ENCODE data around the gene PARD3B. TPM values are rescaled to one million over a fixed set of nuclear protein-coding genes. Genes with fewer than 3 reads are reported as not detected.

PARD3B gene
- total and polyA plus RNA-seq, 2 of the 8 experiments (the other 6 are each of a cell fraction or from before 2014, with no cell fraction given), result 1.2 to 5.7 TPM

DNA sequence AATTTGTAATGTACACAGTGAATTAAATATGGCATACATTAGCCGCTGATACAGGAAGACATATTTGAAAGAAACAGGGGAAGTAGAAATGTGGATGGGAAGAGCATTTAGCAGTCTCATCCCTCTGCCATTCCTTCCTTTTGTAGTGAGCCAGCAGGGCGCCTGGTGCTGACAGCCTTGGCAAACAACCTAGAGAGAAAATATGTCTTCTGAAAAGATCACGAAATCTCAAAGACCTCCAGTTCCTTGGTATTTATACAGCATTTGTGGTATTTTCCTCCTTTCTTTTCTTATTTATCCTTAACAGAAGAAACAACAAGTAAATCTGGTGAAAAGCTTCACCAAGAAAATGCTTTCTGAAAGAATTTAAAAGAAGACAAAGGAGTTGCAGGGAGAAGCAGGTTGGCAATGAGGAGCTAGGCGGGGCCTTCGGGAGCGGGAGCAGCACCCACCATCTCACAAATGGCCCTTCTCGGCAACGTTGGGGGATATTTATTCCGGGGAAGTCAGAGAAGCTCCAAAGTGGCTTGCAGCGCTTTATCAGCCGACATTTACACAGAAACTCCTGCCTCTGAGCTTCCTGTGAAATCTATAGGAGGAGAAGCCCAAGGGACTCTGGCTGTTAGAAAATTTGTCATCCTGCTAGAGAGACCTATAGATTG, 731.0 kb downstream of the PARD3B start:
- Histone ChIP-seq H2AFZ (ENCODE audit: low read length) (no peak overlapping the region; the same call in 1 of the 2 replicates), H3K23ac (ENCODE audit: insufficient read length) (no peak overlapping the region), H3K56ac (replicated peaks; ENCODE audit: insufficient read length, low read depth, low read length) (no peak overlapping the region), H2BK5ac (ENCODE audit: low read depth, low read length) (peak overlapping the region; percentile 90; the same call in 1 of the 2 replicates), H2AK5ac (ENCODE audit: low read depth, low read length) (no peak overlapping the region), H3K79me2 (ENCODE audit: control insufficient read depth in 1 of 2, insufficient read depth in 2 of 2, low read length in 2 of 2) (no peaks in the 10 kb centered on the region), H3K27me3 (replicated peaks in 1 of 4; ENCODE audit: control insufficient read depth in 3 of 4, extremely low read depth in 1 of 4, insufficient read depth in 3 of 4, low read length in 3 of 4) (no peaks in the 10 kb centered on the region), H2BK20ac (ENCODE audit: low read length) (peak overlapping the region; percentile 93), H3K4me2 (ENCODE audit: insufficient read depth in 1 of 2, low read depth in 2 of 2, low read length in 2 of 2) (peak overlapping the region; percentile 15 to 21; a peak in 2 of 4 replicates), H4K91ac (replicated peaks; ENCODE audit: insufficient read length, low read length) (peak overlapping the region; percentile 59), H3K4me1 (replicated peaks in 1 of 4; ENCODE audit: control insufficient read depth in 3 of 4, insufficient read depth in 4 of 4, low read length in 3 of 4) (peaks cover 0 to 19% (median 14%) of the 10 kb centered on the region in 4 experiments; a peak in 6 of 7 replicates), H4K8ac (ENCODE audit: extremely low read depth, insufficient read depth, low read length) (peak overlapping the region; percentile 66; the same call in 1 of the 2 replicates), H2BK120ac (replicated peaks; ENCODE audit: low read depth, low read length) (peak overlapping the region; percentile 96), H3K9me3 (ENCODE audit: insufficient read depth in 2 of 2, low read depth in 1 of 2, low read length in 1 of 2) (no peaks in the 10 kb centered on the region; a peak in 1 of 4 replicates), H3K79me1 (ENCODE audit: low read depth, low read length) (no peaks in the 10 kb centered on the region), H3K9ac (replicated peaks in 1 of 4; ENCODE audit: extremely low read depth in 1 of 4, low read depth in 3 of 4, low read length in 3 of 4) (no peak overlapping the region), H3K27ac (ENCODE audit: low read depth, low read length) (peak overlapping the region; percentile 75; the same call in 1 of the 2 replicates), H3K14ac (ENCODE audit: insufficient read length) (no peak overlapping the region), H3K23me2 (ENCODE audit: low read depth, low read length) (no peaks in the 10 kb centered on the region), H3K36me3 (ENCODE audit: control insufficient read depth in 2 of 4, insufficient read depth in 4 of 4, low read length in 3 of 4) (no peaks in the 10 kb centered on the region; a peak in 1 of 8 replicates), H3K4ac (replicated peaks; ENCODE audit: insufficient read length, low read depth, low read length) (no peak overlapping the region), H4K5ac (ENCODE audit: insufficient read length, low read depth, low read length) (peak overlapping the region; percentile 78), H2BK15ac (ENCODE audit: low read length) (no peak overlapping the region), H2BK12ac (ENCODE audit: low read depth, low read length) (peak overlapping the region; percentile 93), H4K20me1 (replicated peaks in 1 of 2; ENCODE audit: control insufficient read depth in 1 of 2, insufficient read depth in 2 of 2, low read length in 2 of 2) (no peaks in the 10 kb centered on the region), H3K4me3 (ENCODE audit: extremely low read depth in 1 of 4, insufficient read depth in 2 of 4, low read depth in 3 of 4, low read length in 4 of 4) (0 out of 8 replicates have a peak overlapping the region, but pooled peaks of 1 of the 4 experiments have one; percentile 26), H3K18ac (ENCODE audit: extremely low read depth, low read length) (peak overlapping the region; percentile 84)
- 40% methylated on average over 11 of the region's 11 CpGs; no CpG with 5 or more reads in 1 of the 2 experiments for WGBS, 2 experiments (ENCODE audit: extremely low coverage in 1 of 2, insufficient coverage in 1 of 2, insufficient read length in 1 of 2, insufficient replicate concordance in 2 of 2, low coverage in 1 of 2, low lambda C conversion rate in 2 of 2, missing lambda C conversion rate in 1 of 2)
- FAIRE-seq (peak; percentile 85), DNase-seq (ENCODE audit: low read depth in 1 of 2, low spot score in 2 of 2) (peak in 1 of 2 experiments; percentile 47)
- ChIA-PET CTCF (ENCODE audit: partially characterized antibody) (interaction anchor here (0.5 to 1.5 kb wide), 3 partner anchors 14 to 90 kb away, joined by 3 to 4 read pairs (median 4); no protein-coding TSS in a partner anchor), POLR2A (ENCODE audit: partially characterized antibody) (interaction anchor here (0.7 to 1.3 kb wide), 5 partner anchors 10 to 406 kb away, joined by 3 to 5 read pairs (median 3); partner anchors contain the start of gene NRP2)
- peak; percentile 70 for TF ChIP-seq YY1 (IDR thresholded peaks at IDR 0.05; ENCODE audit: low read depth, low read length)
- TF ChIP-seq SRF (IDR thresholded peaks at IDR 0.05; ENCODE audit: low read depth, low read length), result no peak
- no peak for TF ChIP-seq RXRA (IDR thresholded peaks at IDR 0.05; ENCODE audit: insufficient read depth, low read depth, low read length)
- no peak for TF ChIP-seq ZNF274 (IDR thresholded peaks at IDR 0.05; ENCODE audit: borderline replicate concordance, extremely low read depth, low read length)
- TF ChIP-seq CBX5 (IDR thresholded peaks at IDR 0.05; ENCODE audit: low read depth, low read length), result no peak
- TF ChIP-seq ASH2L (IDR thresholded peaks at IDR 0.05; ENCODE audit: low read length), result peak; percentile 40
- TF ChIP-seq CREB1 (IDR thresholded peaks at IDR 0.05), result no peak
- TF ChIP-seq TEAD4 (IDR thresholded peaks at IDR 0.05; ENCODE audit: low read depth, low read length), result peak; percentile 7; the same call in 1 of the 2 replicates
- no peak for TF ChIP-seq POLR2A (IDR thresholded peaks at IDR 0.05; ENCODE audit: control extremely low read depth in 1 of 2, low read depth in 2 of 2, low read length in 2 of 2)
- TF ChIP-seq, protein P1, sequence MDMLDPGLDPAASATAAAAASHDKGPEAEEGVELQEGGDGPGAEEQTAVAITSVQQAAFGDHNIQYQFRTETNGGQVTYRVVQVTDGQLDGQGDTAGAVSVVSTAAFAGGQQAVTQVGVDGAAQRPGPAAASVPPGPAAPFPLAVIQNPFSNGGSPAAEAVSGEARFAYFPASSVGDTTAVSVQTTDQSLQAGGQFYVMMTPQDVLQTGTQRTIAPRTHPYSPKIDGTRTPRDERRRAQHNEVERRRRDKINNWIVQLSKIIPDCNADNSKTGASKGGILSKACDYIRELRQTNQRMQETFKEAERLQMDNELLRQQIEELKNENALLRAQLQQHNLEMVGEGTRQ (IDR thresholded peaks at IDR 0.05; ENCODE audit: low read length), result no peak
- TF ChIP-seq RAD21 (IDR thresholded peaks at IDR 0.05 in 1 of 2, conservative IDR thresholded peaks at IDR 0.05 in 1 of 2; ENCODE audit: low read depth in 2 of 2, low read length in 2 of 2), result no peak

All from H1 (cell line).